ENCODE data around the gene MEIKIN.
"Not testable (repeated sequence)": the region's sequence is repeated elsewhere in the genome, so short reads cannot be mapped to it uniquely, and the experiment has no call there.

Gene MEIKIN

DNA sequence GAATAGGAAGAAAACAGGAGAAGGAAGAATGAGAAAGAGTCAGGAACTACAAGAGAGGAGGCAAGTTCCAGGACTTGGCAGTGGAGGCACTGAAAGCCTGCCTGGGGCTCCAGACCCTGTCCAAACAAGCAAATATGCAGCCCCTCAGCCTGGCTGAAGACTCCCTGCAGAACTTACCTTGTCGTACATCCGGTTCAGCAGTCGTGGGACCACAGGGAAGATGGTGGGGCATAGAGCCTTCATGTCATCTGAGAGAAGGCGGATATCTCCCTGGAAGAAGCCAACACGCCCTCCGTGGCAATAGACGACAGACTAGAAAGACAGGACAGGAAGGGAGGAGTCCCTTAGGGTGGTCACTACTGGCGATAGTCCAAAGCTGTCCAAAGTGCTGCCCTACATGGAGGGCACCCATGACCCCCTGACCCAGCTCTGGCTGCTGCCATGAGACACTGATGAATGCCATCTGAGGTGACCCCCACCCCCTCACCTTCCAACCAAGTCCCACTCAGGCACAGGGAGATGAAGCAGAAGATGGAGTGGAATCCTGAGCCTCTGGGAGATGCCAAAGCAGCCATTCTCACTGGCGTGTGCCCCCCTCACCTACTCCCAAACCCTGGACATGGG lies 27.7 kb upstream of the MEIKIN start:
- no peak for DNase-seq

DNA sequence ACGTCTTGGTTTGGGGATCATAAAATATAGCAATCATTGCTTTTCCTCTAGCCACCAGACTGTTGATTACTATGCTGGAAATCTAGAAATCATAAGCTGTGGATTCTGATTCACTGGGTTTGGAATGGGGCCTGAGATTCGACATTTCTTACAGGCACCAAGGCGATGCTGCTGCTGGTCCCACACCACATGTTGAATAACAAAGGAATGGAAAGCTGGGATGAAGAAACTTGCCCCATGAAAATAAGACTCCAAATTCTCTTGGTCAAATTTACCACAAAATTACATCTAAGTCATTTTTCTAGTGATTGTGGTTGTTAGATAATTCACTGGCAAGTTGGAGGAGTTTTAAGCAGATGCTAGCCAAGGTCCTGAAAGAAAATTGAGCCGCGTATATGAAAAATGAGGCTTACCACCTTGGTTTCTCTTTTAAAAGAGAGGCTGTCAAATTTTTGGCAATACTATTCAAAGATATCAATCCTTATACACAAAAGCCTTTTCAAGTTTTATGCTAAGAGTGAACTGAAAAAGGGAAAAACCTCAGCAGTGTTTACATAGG lies 23.0 kb upstream of the MEIKIN start:
- DNase-seq, result no peak

DNA sequence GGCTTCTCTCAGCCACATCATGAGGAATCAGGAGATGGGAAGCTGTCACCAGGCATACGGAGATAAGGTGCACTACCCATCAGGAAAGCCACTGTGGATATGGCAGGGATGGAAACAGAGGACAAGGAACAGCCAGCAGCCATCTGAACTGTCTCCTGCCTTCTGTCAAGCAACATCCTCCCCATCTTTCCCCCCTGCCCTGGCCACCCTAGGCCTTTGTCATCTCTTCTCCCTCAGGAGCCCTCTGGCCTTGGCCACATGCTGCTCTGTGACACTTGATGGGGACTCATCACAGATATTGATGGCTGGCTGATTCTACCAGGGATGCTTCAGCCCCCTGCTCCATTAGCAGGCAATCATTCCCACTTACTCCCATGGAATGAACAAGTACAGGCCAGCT lies 21.1 kb upstream of the MEIKIN start:
- no peak for DNase-seq

DNA sequence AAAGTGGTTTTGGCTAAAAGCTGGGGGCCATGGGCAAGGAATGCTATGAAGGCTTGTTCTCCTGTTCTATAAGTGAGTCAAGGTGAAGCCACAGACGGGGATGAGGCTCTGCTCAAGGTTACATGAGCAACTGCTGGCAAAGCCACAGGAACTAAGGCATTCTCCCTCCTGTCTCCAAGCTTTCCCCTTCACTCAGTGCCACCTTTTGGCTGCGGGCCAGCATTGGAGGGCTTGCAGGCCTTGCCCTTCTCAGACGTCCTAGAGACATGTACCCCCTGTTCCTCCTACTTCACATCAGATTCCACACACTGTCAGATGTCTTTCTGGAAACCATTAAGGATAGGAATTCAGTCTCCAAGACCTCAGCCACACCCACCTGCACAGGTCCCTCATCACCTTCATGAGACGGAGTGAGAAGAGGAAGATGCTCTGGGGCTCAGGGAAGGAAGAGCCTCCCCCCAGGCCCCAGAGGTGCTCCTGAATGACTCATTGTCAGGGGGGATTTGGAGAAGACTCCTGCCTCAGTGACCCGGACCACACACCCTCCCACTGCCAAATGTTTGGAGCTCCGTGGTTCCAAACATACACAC lies 20.5 kb upstream of the MEIKIN start:
- no peak for DNase-seq

DNA sequence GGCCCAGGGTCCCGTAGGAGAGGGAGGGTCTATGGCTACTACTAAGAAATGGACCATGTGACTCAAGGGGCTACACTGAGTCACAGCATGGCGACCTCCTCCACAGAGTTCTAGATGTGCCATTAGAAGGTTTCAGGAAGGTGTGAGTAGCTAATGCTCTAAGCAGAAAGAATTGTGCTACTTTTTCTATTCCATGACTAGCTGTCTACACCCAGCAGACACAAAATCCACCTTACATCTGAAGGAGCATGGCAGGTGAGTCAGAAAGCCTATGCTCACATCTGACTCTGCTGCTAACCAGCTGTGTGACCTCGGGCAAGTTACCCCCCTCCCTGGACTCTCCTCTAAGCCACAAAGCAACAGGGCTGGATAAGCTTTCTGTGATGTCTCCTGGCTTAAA lies 14.4 kb upstream of the MEIKIN start:
- no peak for DNase-seq

DNA sequence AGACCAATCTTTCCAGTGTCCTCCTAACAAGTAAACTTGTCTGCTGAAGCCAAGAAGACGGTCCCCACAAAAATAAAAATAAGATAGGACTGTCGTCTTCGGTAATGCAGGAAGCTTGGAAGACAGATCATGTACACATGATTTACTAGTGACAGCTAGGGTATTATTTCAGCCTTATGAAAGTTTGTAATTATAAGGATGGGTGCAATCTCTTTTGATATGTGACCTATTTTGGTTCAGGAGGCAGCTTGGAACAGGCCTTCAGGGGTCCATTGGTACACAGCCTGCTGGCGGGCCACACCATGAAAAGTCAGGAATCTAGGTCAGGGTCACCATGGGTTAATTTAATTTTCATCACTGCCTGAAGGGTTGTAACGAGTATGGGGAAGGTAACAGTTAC lies 13.7 kb upstream of the MEIKIN start:
- DNase-seq, result no peak

DNA sequence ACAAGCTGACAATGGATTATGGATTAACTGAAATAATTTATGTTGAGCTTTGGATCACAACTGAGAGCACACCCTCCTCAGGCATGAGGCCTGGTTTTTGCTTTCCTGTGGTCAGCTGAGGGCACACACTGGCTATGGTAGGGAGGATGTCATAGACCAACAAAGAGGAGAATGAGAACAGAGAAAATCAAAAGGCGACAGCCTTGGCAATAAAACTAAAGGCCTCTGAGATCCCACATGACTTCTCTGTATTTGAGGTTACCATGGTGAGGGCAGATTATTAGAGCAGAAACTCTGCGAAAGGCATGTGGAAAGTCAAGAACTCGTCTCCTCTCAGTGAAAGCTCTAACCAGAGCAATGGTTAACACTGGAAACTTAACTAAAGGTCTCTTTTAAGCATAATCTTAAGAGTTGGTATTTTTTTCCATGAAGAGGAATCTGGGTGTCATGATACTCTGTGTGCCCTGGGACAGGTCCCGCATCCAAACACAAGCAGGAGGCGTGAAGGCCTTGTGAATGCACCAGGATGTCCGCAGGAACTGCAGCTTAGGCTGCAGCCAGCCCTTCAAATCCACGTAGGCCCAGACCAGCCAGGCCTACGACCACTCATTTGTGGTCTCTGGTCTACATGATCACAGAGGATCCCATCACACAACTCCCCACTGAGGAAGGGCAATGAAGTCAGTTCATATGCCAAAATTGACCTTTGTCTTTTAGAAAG lies 12.4 kb upstream of the MEIKIN start:
- no peak for DNase-seq

DNA sequence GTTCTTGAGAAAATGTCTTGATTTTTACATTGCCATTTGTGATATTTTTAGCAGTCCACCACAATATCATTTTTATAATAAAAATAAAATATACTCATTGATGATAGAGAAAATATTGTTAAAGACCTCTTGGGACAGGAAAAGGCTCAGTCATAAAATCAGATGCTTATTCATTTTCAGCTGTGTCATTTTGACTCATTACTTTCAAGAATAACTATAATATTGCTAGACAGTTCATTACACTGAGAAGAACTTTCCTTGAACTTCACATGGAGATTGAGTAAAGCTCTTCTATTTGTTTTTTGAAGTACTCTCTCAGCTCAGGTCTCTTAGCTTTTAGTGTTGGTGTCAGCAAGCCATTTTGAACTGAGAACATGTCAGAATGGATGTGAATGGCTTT lies 8.5 kb upstream of the MEIKIN start:
- no peak for DNase-seq

DNA sequence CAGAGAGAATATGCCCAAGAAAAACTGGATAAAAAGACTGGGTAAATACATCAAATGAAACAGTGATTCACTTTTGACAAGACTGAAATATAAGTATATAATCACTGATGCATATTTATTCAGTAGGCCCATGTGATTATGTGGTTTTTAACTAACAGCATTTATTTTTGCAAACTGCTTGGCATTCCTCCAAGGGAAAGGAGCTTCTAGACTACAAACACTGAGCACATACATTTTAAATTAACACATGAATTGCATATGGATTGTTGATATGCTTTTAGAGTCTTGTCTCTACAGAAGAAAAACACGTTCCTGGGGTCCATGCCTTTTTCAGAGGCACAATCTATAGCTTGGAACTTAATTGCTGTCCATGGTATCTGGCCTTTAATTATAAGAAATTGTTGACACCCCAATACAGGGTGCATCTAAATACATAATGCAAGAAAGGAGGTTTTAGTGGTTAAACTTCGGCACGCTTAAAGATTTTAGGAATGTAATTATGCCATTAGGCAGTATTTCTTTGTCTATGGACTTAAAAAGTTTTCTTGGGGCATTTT lies 6.9 kb upstream of the MEIKIN start:
- DNase-seq, result no peak

DNA sequence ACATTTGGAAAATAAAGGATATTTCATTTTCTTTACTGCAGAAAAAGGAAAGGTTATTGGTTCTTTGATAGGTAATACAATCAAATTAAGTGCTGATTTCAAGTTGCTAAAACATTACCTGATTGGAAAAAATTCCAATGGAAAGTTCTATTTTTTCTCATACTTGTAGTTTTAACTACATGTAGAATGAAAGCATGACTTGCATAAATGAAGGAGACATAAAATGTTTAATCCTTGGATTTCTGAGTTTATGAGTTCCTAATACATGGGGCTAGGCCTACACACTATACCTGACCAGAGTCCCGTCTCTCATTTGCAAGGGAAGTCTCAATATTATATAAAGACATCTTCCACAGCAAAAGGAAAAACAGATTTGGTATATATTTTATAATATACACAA lies 5.2 kb upstream of the MEIKIN start:
- no peak for DNase-seq

DNA sequence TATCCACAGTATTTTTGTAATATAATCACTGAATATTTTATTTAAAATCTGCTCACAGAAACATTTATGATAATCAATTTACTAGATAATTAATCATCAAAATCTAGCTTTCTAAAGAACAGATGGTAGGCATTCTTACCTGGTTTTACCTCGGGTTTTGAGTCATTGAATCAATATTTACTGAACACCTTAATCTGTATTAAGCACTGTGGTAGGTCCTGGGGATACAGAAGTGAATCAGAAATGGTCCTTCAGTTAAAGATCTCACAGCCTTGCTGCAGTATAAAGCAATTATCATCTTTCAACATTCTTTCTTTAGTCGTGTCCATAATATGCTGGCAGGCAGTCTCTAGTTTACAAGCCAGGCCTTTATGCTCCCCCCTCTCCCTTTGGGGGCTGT lies 2.0 kb upstream of the MEIKIN start:
- no peak for DNase-seq

DNA sequence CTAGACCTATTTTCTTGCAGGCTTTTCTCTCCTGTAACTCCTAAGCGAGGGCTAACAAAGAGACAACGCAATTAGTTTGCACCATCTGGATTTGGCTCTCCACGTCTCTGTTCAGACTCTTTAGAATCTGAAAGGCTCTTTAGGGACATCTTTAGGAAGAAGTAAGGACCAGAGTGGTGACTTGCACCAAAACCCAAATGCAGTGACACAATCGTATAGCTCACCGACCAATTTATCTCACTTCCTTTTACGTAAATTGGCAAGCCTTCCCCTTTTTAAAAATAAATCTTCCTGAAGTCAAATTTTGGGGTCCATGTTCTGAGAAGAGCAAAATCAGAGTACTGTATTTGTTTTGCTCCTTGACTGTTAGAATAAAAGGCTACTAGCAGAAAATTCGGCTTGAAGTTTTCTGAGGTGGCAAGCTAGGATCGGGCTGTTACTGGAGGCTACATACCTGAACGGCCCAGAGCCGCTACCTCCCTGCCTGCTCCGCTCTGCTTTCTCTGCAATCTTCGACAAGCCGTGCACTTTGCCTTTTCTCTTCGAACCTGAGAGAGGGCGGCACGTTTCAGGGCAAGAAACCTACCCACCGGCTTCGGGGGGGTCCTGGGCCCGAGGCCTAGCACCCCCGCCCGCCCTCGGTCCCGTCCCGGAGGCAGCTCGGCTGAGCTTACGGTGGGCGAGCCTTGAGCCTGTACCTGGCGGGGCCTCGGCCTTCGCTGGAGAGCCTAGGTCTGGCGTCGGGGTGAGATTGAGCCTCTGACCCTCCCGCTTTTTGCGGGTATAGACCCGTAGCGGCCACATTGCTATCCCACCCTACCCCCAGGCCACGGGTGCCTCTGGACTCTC lies 537 bp downstream of the MEIKIN start:
- DNase-seq, result no peak

DNA sequence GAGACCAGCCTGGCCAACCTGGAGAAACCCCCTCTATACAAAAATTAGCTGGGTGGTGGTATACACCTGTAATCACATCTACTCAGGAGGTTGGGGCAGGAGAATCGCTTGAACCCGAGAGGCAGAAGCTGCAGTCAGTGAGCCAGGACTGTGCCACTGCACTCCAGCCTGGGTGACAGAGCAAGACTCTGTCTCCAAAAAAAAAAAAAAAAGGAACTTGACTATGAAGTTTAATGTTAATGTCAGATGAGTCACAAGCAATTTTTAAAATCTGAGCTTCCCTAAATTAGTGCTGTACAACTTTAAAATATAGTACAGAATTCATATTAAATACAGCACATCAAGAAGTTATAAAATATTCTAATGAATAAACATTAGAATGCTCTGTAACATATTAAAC lies 1.5 kb downstream of the MEIKIN start:
- no peak for DNase-seq

DNA sequence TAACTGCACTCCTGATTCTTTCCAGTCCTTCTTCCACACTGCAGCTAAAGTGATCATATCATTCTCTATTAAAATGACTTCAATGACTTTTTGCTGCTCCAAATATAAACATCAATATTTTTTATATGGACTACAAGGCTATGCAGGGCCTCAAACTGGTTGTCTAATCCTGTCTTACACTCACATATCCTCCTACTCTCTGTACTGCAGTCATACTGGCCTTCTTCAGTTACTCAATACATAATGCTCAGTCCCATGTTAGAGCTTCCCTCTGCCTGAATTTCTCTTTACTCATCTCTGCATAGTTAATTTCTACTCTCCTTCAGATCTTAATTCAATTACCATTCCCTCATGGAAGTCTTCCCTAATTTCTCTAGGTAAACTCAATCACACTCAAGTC lies 3.4 kb downstream of the MEIKIN start:
- DNase-seq, result no peak

DNA sequence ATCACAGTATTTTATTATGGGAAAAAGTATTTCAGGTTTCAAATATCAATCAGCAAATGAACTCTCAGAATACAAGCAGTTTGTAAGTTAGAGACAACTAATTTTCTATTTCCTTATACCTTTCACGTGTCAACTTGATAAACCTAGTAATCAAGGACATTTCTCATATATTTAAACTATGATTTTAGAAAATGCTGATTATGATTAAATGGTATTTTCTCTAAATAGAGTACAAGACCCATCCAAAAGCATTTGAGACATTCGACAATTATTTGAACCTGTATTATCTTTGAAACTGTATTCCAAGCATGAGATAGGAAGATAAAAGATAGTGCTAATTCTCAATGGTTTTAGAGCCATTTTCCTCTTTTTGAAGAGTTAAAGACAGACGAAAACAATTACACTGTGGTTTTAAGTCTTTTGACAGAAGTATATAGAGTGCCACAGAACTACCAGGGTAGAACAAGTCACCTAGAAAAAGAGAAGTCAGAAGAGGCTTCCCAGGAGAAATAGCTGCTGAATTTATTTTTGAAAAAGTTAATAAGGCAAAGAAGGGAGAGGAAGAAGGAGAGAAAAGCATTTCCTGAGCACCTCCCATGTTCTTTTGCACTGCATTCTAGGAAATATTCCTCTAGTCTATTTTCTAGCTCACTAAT lies 5.6 kb downstream of the MEIKIN start:
- DNase-seq, result no peak

DNA sequence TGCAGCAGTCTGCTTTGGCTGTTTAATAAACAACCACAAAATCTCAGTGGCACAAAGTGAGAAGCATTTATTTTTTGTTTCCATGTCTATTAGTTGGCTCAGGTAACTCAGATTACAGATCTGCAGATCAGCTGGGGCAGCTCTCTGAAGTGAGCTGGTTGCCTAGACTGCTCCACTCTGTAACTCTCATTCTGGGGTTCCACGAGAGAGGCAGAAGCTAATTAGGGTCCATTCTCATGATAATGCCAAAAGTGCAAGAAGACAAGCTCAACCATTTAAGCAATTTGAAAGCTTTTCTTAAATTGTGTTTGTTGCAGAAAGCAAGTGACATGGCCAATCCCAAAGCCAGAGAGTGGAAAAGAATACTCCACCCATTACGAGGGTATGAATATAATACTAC lies 13.2 kb downstream of the MEIKIN start:
- no peak for DNase-seq

DNA sequence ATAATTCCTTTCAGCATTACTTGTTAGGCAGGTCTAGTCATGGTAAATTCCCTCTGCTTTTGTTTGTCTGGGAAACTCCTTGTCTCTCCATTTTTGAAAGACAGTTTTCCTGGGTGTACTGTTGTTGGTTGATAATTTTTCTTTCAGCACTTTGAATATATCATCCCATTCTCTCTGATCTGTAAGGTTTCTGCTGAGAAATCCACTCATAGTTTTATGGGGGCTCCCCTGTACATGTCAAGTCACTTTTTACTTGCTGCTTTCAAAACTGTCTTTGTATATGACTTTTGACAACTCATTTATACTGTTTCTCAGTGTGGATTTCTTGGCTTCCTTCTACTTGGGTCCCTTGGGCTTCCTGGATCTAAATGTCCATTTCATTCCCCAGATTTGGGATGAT lies 16.5 kb downstream of the MEIKIN start:
- no peak for DNase-seq

DNA sequence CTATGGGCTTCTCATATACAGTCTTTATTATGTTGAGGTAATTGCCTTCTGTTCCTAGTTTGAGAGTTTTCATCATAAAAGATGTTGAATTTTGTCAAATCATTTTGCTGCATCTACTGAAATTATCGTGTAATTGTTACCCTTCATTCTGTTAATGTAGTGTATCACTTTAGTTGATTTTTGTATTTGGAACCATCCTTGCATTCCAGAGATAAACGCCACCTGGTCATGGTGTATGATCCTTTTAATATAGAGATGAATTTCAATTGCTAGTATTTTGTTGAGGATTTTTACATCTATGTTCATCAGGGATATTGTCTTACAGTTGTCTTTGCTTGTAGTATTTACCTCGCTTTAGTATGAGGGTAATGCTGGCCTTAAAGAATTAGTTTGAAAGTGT lies 19.3 kb downstream of the MEIKIN start:
- DNase-seq, result no peak

DNA sequence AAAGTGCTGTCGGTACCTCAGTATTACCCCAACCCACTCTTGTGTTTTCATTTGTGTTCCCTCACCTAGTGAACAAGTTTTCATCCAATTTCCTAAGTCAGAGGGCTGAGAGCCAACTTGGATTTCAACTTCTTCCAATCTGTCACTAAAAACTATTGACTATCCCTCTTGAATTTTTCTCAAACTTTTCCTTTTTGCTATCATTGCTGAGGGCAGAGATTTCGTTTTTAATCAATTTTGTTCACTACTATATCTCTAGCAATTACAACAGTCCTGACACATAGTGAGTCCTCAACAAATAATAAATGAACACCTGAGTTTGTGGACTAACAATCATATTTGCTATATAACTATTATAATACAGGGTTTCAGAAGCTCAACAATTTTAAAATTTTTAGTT lies 29.0 kb downstream of the MEIKIN start:
- no peak for DNase-seq

DNA sequence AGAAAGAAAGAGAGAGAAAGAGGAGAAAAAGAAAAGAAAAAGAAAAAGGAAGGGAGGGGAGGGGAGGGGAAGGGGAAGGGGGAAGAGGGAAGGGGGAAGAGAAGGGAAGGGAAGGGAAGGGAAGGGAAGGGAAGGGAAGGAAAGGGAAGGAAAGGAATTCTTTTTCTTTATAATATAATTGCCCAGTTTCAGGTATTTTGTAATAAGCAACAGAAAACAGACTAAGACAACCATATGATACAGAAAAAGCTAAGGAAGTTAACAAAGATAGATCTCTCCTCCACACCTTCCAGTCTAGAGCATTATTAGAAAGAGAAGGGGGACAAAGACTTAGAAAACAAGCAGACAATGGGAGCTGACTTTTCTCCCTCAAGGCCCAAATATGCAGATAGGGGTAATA lies 31.0 kb downstream of the MEIKIN start:
- DNase-seq, result no peak

DNA sequence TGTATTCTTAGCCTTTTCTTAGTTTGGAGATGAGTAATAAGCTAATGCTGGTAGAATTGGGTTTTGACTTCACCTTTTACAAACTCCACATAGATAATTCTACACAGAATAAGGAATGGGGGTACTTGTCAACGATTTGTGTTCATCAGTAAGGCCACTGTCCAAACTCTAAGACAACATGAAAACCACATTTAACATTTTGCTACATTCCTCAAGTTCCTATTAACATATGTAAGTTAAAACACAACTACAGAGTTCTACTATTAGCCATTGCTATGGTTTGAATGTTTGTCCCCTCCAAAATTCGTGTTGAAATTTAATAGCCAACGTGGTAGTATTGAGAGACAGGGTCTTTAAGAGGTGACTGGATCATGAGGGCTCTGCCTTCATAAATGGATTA lies 31.9 kb downstream of the MEIKIN start:
- no peak for DNase-seq

DNA sequence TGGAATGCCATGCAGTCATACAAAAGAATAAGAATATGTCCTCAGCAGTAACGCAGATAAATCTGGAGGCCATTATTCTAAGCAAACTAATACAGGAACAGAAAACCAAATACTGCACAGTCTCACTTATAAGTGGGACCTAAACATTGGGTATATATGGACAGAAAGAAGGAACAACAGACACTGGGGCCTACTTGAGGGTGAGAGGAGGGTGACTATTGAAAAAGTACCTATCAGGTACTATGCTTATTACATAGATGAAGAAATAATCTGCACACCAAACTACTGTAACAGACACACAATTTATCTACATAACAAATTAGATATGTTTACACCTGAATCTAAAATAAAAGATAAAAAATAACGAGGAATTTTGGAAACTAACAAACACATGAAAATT lies 38.8 kb downstream of the MEIKIN start:
- DNase-seq, result no peak

DNA sequence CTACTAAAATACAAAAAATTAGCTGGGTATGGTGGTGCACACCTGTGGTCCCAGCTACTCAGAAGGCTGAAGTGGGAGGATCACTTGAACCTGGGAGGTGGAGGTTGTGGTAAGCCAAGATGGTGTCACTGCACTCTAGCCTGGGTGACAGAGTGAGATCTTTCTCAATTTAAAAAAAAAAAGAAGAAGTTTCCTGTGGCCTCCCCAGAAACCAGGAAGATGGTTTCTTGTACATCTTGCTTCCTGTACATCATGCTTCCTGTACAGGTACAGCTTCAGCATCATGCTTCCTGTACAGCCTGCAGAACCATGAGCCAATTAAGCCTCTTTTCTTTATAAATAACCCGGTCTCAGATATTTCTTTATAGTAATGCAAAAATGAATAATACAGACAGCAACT lies 43.2 kb downstream of the MEIKIN start:
- not testable (repeated sequence) for DNase-seq

Data from NCI-H526 treated with DMSO at 0.1 percent for 48 hours (cell line).